Effector memory CD4-positive, alpha-beta T cell (primary cell): ENCODE results near the gene GCGR.

ENCODE experiments used
- DNase-seq, 3 donors: peaks; one replicate each; pipeline ENCODE4 v3.0.0-alpha.2; 2020
- H3K27ac ChIP-seq: 2 replicates; pipeline ENCODE4 v1.7.0; 2013; ENCODE audit warnings: mild to moderate bottlenecking, low read length, moderate library complexity; ENCODE audit not compliant: insufficient read depth, poor library complexity, severe bottlenecking
- H3K27me3 ChIP-seq: replicated peaks from 2 replicates; pipeline ENCODE4 v1.7.0; 2013; ENCODE audit warnings: mild to moderate bottlenecking, low read length; ENCODE audit not compliant: insufficient read depth, control insufficient read depth, poor library complexity, severe bottlenecking
- H3K36me3 ChIP-seq: 2 replicates; pipeline ENCODE4 v1.7.0; 2013; ENCODE audit warnings: mild to moderate bottlenecking, low read length, moderate library complexity; ENCODE audit not compliant: control insufficient read depth, insufficient read depth
- H3K4me1 ChIP-seq: 2 replicates; pipeline ENCODE4 v1.7.0; 2013; ENCODE audit warnings: low read length, mild to moderate bottlenecking; ENCODE audit not compliant: control insufficient read depth, insufficient read depth, poor library complexity, severe bottlenecking
- H3K4me3 ChIP-seq: 2 replicates; pipeline ENCODE4 v1.7.0; 2013; ENCODE audit warnings: low read length, low read depth, mild to moderate bottlenecking; ENCODE audit not compliant: insufficient read depth, poor library complexity, severe bottlenecking
- H3K9me3 ChIP-seq: 2 replicates; pipeline ENCODE4 v1.7.0; 2013; ENCODE audit warnings: mild to moderate bottlenecking, low read length, moderate library complexity; ENCODE audit not compliant: control insufficient read depth

GCGR gene

GRCh38 chr17:81840826-81841778 lies 37.2 kb downstream of the GCGR start:
- Histone ChIP-seq H3K4me1 (no peaks in the 10 kb centered on the region), H3K27me3 (no peaks in the 10 kb centered on the region), H3K9me3 (no peaks in the 10 kb centered on the region), H3K4me3 (no peak overlapping the region), H3K27ac (no peak overlapping the region), H3K36me3 (peaks cover 36% of the 10 kb centered on the region)
- DNase-seq = no peak

GRCh38 chr17:81841866-81842265 lies 37.9 kb downstream of the GCGR start:
- H3K36me3 ChIP-seq = peaks cover 44% of the 10 kb centered on the region
- H3K27me3 ChIP-seq = no peaks in the 10 kb centered on the region
- no peak overlapping the region for H3K4me3 ChIP-seq
- H3K9me3 ChIP-seq = no peaks in the 10 kb centered on the region
- H3K4me1 ChIP-seq = no peaks in the 10 kb centered on the region
- no peak for DNase-seq
- no peak overlapping the region for H3K27ac ChIP-seq

GRCh38 chr17:81842378-81842724 lies 38.4 kb downstream of the GCGR start:
- H3K9me3 ChIP-seq = no peaks in the 10 kb centered on the region
- peaks cover 49% of the 10 kb centered on the region for H3K36me3 ChIP-seq
- no peak for DNase-seq
- no peak overlapping the region for H3K27ac ChIP-seq
- no peaks in the 10 kb centered on the region for H3K27me3 ChIP-seq
- H3K4me1 ChIP-seq = no peaks in the 10 kb centered on the region
- H3K4me3 ChIP-seq = no peak overlapping the region

- H3K9me3 ChIP-seq = no peaks in the 10 kb centered on the region
- H3K36me3 ChIP-seq = peaks cover 52% of the 10 kb centered on the region
- DNase-seq = no peak
- no peaks in the 10 kb centered on the region for H3K4me1 ChIP-seq
- H3K27me3 ChIP-seq = no peaks in the 10 kb centered on the region
- no peak overlapping the region for H3K27ac ChIP-seq
- H3K4me3 ChIP-seq = no peak overlapping the region
Measured at GRCh38 chr17:81842725-81843504, 39.0 kb downstream of the GCGR start.

GRCh38 chr17:81843713-81844326 lies 39.9 kb downstream of the GCGR start:
- H3K9me3 ChIP-seq = no peaks in the 10 kb centered on the region
- H3K27me3 ChIP-seq = no peaks in the 10 kb centered on the region
- no peak overlapping the region for H3K4me3 ChIP-seq
- no peak overlapping the region for H3K27ac ChIP-seq
- no peaks in the 10 kb centered on the region for H3K4me1 ChIP-seq
- peaks cover 57% of the 10 kb centered on the region for H3K36me3 ChIP-seq
- DNase-seq = no peak

- H3K27ac ChIP-seq = no peak overlapping the region
- peaks cover 57% of the 10 kb centered on the region for H3K36me3 ChIP-seq
- no peak for DNase-seq
- no peaks in the 10 kb centered on the region for H3K9me3 ChIP-seq
- H3K27me3 ChIP-seq = no peaks in the 10 kb centered on the region
- H3K4me3 ChIP-seq = no peak overlapping the region
- H3K4me1 ChIP-seq = no peaks in the 10 kb centered on the region
Measured at GRCh38 chr17:81844327-81844851, 40.4 kb downstream of the GCGR start.

- Histone ChIP-seq H3K4me3 (no peak overlapping the region), H3K27me3 (no peaks in the 10 kb centered on the region), H3K27ac (no peak overlapping the region), H3K9me3 (no peaks in the 10 kb centered on the region), H3K4me1 (no peaks in the 10 kb centered on the region), H3K36me3 (peaks cover 57% of the 10 kb centered on the region)
- DNase-seq = no peak
Measured at GRCh38 chr17:81844887-81845286, 40.9 kb downstream of the GCGR start.

- H3K27me3 ChIP-seq = no peaks in the 10 kb centered on the region
- H3K36me3 ChIP-seq = peaks cover 57% of the 10 kb centered on the region
Measured at GRCh38 chr17:81845361-81845760, 41.4 kb downstream of the GCGR start.

GRCh38 chr17:81845881-81846742 lies 42.2 kb downstream of the GCGR start:
- Histone ChIP-seq H3K4me3 (no peak overlapping the region), H3K9me3 (no peaks in the 10 kb centered on the region), H3K27me3 (no peaks in the 10 kb centered on the region), H3K4me1 (no peaks in the 10 kb centered on the region), H3K36me3 (peaks cover 59% of the 10 kb centered on the region), H3K27ac (no peak overlapping the region)
- DNase-seq = no peak

More at GRCh38 chr17:81845361-81845760, 41.4 kb downstream of the GCGR start:
- no peak overlapping the region for H3K27ac ChIP-seq
- no peaks in the 10 kb centered on the region for H3K9me3 ChIP-seq
- no peak overlapping the region for H3K4me3 ChIP-seq
- DNase-seq = no peak
- H3K4me1 ChIP-seq = no peaks in the 10 kb centered on the region
